Endothelial cell of umbilical vein (primary cell): Measurements from ENCODE around the gene SLC26A8. TPM values are rescaled to one million over a fixed set of nuclear protein-coding genes. Genes with fewer than 3 reads are reported as not detected.

Experiments
- polyA plus RNA-seq, 4 experiments: library from polyadenylated mRNA; depleted of rRNA in 3 of 4; stranded (reverse) in 3 of 4; unstranded in 1 of 4; fragments of >200 nt; gene quantifications; 2 replicates each; pipeline versions ENCODE4 v1.2.1 to v1.2.3, GENCODE V29; 2011 to 2012; ENCODE audit warnings: missing spikeins in 1 of 4
- total RNA-seq: library from RNA; stranded (reverse); gene quantifications from 2 replicates; pipeline ENCODE4 v1.2.3, GENCODE V29; 2021

Gene SLC26A8
- total and polyA plus RNA-seq, 2 donors (not counting 3 experiments of a cell fraction or from before 2014, with no cell fraction given), result 0.01 TPM; not detected in 1

Other genes with a start within 250 kb of the SLC26A8 start
- not detected in 2 replicates for gene CLPSL2, start 248.0 kb downstream of the SLC26A8 start, total RNA-seq
- not detected in 2 replicates for gene CLPSL2, start 248.0 kb downstream of the SLC26A8 start, polyA plus RNA-seq
- gene CLPSL1, start 243.6 kb downstream of the SLC26A8 start, total RNA-seq, result not detected in 2 replicates
- not detected in 2 replicates for gene CLPSL1, start 243.6 kb downstream of the SLC26A8 start, polyA plus RNA-seq
- not detected in 2 replicates for gene CLPS, start 227.3 kb downstream of the SLC26A8 start, total RNA-seq
- not detected in 2 replicates for gene CLPS, start 227.3 kb downstream of the SLC26A8 start, polyA plus RNA-seq
- not detected in 2 replicates for gene LHFPL5, start 219.3 kb downstream of the SLC26A8 start, total RNA-seq
- gene LHFPL5, start 219.3 kb downstream of the SLC26A8 start, polyA plus RNA-seq, result not detected in 2 replicates
- gene SRPK1, start 103.5 kb downstream of the SLC26A8 start, total RNA-seq, result 72.7 and 82.2 TPM in 2 replicates
- gene SRPK1, start 103.5 kb downstream of the SLC26A8 start, polyA plus RNA-seq, result 14.0 and 18.9 TPM in 2 replicates
- 50.6 and 54.1 TPM in 2 replicates for gene MAPK14, start 3.2 kb upstream of the SLC26A8 start, total RNA-seq
- gene MAPK14, start 3.2 kb upstream of the SLC26A8 start, polyA plus RNA-seq, result 26.6 and 33.3 TPM in 2 replicates
- 8.2 and 11.6 TPM in 2 replicates for gene MAPK13, start 105.9 kb upstream of the SLC26A8 start, total RNA-seq
- 7.0 and 9.0 TPM in 2 replicates for gene MAPK13, start 105.9 kb upstream of the SLC26A8 start, polyA plus RNA-seq
- gene BRPF3, start 172.1 kb upstream of the SLC26A8 start, total RNA-seq, result 35.7 and 40.0 TPM in 2 replicates
- 25.3 and 30.5 TPM in 2 replicates for gene BRPF3, start 172.1 kb upstream of the SLC26A8 start, polyA plus RNA-seq
- gene PNPLA1, start 245.4 kb upstream of the SLC26A8 start, total RNA-seq, result not detected in 2 replicates
- gene PNPLA1, start 245.4 kb upstream of the SLC26A8 start, polyA plus RNA-seq, result 0.05 TPM in 1 of 2 replicates, not detected in the other